Hippocampal formation (tissue), 2 donors: ENCODE results near the gene PODNL1.
"Not testable (repeated sequence)": the region's sequence is repeated elsewhere in the genome, so short reads cannot be mapped to it uniquely, and the experiment has no call there.

Experiments
- DNase-seq, 2 donors: peaks; one replicate each; lab custom pipeline; 2025; lab: John Stamatoyannopoulos, UW

PODNL1 gene

GRCh38 chr19:13938301-13939064 is at the start of gene PODNL1:
Gene PODNL1 (minus strand): TSS chr19:13938417. CDS start chr19:13938181, 236 bp downstream.
- no peak for DNase-seq

- peak in 1 of 2 donors; percentile 41 for DNase-seq
Measured at GRCh38 chr19:13987101-13987890, 49.1 kb upstream of the PODNL1 start.

- peak in 1 of 2 donors; percentile 66 for DNase-seq
Measured at GRCh38 chr19:13986348-13986904, 48.2 kb upstream of the PODNL1 start.

- no peak for DNase-seq
Measured at GRCh38 chr19:13985771-13986347, 47.6 kb upstream of the PODNL1 start.

- no peak for DNase-seq
Measured at GRCh38 chr19:13984875-13985741, 46.9 kb upstream of the PODNL1 start.

- no peak for DNase-seq
Measured at GRCh38 chr19:13984186-13984585, 46.0 kb upstream of the PODNL1 start.

GRCh38 chr19:13983213-13983889 is 45.1 kb upstream of the PODNL1 start:
- DNase-seq: no peak

GRCh38 chr19:13982773-13983172 is 44.6 kb upstream of the PODNL1 start:
- DNase-seq: no peak

- no peak for DNase-seq
Measured at GRCh38 chr19:13981988-13982501, 43.8 kb upstream of the PODNL1 start.

GRCh38 chr19:13981467-13981866 is 43.2 kb upstream of the PODNL1 start:
- no peak for DNase-seq

GRCh38 chr19:13981021-13981420 is 42.8 kb upstream of the PODNL1 start:
- DNase-seq: no peak

GRCh38 chr19:13980340-13980739 is 42.1 kb upstream of the PODNL1 start:
- no peak for DNase-seq

GRCh38 chr19:13979686-13980085 is 41.5 kb upstream of the PODNL1 start:
- no peak for DNase-seq

- no peak for DNase-seq
Measured at GRCh38 chr19:13979244-13979615, 41.0 kb upstream of the PODNL1 start.

- peak in 1 of 2 donors; percentile 42 for DNase-seq
Measured at GRCh38 chr19:13978351-13979243, 40.4 kb upstream of the PODNL1 start.

GRCh38 chr19:13977803-13978202 is 39.6 kb upstream of the PODNL1 start:
- no peak for DNase-seq

- no peak for DNase-seq
Measured at GRCh38 chr19:13976446-13976845, 38.2 kb upstream of the PODNL1 start.

GRCh38 chr19:13975870-13976269 is 37.7 kb upstream of the PODNL1 start:
- no peak for DNase-seq

- no peak for DNase-seq
Measured at GRCh38 chr19:13974073-13974472, 35.9 kb upstream of the PODNL1 start.

GRCh38 chr19:13973479-13973878 is 35.3 kb upstream of the PODNL1 start:
- not testable (repeated sequence) for DNase-seq
